C4-2B (cell line): ENCODE data around the gene MVB12B.

Experiments used
- CTCF ChIP-seq: fragments of 450-650 bp; conservative IDR thresholded peaks from 2 replicates; pipeline ENCODE4 v1.5.1; 2017; ENCODE audit warnings: mild to moderate bottlenecking
- ZFX ChIP-seq: fragments of 450-650 bp; IDR thresholded peaks from 2 replicates; pipeline ENCODE4 v1.6.1; 2017

DNA sequence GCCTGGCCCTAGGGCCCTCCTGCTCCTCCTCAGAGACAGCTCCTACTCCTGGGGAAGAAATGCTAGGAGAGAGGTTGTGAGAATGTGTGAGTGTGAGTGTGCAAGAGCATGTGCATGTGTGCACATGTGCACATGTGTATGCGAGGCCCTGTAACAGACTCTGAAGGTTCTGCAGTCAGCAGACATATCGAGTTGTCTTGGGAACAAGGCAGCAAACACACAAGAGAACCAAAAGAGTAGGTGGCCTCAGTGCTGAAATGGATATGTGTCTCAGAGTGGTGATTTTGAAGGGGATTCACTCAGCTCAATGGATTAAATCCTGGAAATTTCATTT lies 50.5 kb downstream of the MVB12B start:
- TF ChIP-seq CTCF (no peak), ZFX (no peak)
